Loucy (cell line): ENCODE results near the gene STK33.

Experiments used
- H2AFZ ChIP-seq: fragments of 200-600 bp; sonication (generic); 2 replicates; pipeline ENCODE4 v1.6.0; 2016; ENCODE audit warnings: antibody characterized with exemption, mild to moderate bottlenecking, low read length, moderate library complexity
- H3F3A ChIP-seq: fragments of 200-600 bp; 2 replicates; pipeline ENCODE4 v1.6.0; 2016; ENCODE audit warnings: antibody characterized with exemption, low read depth, mild to moderate bottlenecking
- H3K27me3 ChIP-seq: fragments of 200-600 bp; sonication (generic); 2 replicates; pipeline ENCODE4 v1.6.1; 2014; ENCODE audit warnings: low read length, mild to moderate bottlenecking; ENCODE audit not compliant: insufficient read depth, poor library complexity, severe bottlenecking
- H3K36me3 ChIP-seq: fragments of 200-600 bp; sonication (generic); 2 replicates; pipeline ENCODE4 v1.6.1; 2016; ENCODE audit warnings: low read length; ENCODE audit not compliant: insufficient read depth
- H3K4me1 ChIP-seq: fragments of 200-600 bp; sonication (generic); 2 replicates; pipeline ENCODE4 v1.5.1; 2014; ENCODE audit warnings: low read length, mild to moderate bottlenecking; ENCODE audit not compliant: insufficient read depth, poor library complexity, severe bottlenecking
- H3K4me2 ChIP-seq: fragments of 200-600 bp; sonication (generic); 2 replicates; pipeline ENCODE4 v1.6.0; 2014; ENCODE audit warnings: antibody characterized with exemption, low read length, low read depth, mild to moderate bottlenecking; ENCODE audit not compliant: poor library complexity, severe bottlenecking
- H3K4me3 ChIP-seq: fragments of 200-600 bp; sonication (generic); 2 replicates; pipeline ENCODE4 v1.5.1; 2014; ENCODE audit warnings: low read length, mild to moderate bottlenecking, mixed read lengths; ENCODE audit not compliant: poor library complexity, severe bottlenecking
- H3K79me2 ChIP-seq: fragments of 200-600 bp; sonication (generic); 2 replicates; pipeline ENCODE4 v1.6.1; 2014; ENCODE audit warnings: low read length; ENCODE audit not compliant: insufficient read depth
- H3K9ac ChIP-seq: fragments of 200-600 bp; sonication (generic); 2 replicates; pipeline ENCODE4 v1.6.0; 2014; ENCODE audit warnings: mild to moderate bottlenecking, low read depth, low read length, moderate library complexity; ENCODE audit not compliant: poor library complexity, severe bottlenecking
- H3K9me2 ChIP-seq: fragments of 200-600 bp; sonication (generic); replicated peaks from 2 replicates; pipeline ENCODE4 v1.6.1; 2016; ENCODE audit warnings: low read depth, low read length, mixed read lengths
- H3K9me3 ChIP-seq: fragments of 200-600 bp; sonication (generic); 2 replicates; pipeline ENCODE4 v1.6.1; 2014; ENCODE audit warnings: mild to moderate bottlenecking, antibody characterized with exemption, low read length, low read depth; ENCODE audit not compliant: insufficient read depth
- H4K20me1 ChIP-seq: fragments of 200-600 bp; sonication (generic); 2 replicates; pipeline ENCODE4 v1.6.0; 2014; ENCODE audit warnings: antibody characterized with exemption, low read length, mild to moderate bottlenecking; ENCODE audit not compliant: insufficient read depth, poor library complexity, severe bottlenecking
- EZH2phosphoT487 ChIP-seq: fragments of 200-600 bp; IDR thresholded peaks from 2 replicates; pipeline ENCODE4 v1.6.1; 2018; ENCODE audit warnings: antibody characterized with exemption, mild to moderate bottlenecking, moderate library complexity, borderline replicate concordance
- TF ChIP-seq, protein P1 (sequence below): fragments of 200-600 bp; sonication (generic); conservative IDR thresholded peaks from 2 replicates; pipeline ENCODE4 v1.5.1; 2014; ENCODE audit warnings: mild to moderate bottlenecking, antibody characterized with exemption, low read length

STK33 gene

DNA sequence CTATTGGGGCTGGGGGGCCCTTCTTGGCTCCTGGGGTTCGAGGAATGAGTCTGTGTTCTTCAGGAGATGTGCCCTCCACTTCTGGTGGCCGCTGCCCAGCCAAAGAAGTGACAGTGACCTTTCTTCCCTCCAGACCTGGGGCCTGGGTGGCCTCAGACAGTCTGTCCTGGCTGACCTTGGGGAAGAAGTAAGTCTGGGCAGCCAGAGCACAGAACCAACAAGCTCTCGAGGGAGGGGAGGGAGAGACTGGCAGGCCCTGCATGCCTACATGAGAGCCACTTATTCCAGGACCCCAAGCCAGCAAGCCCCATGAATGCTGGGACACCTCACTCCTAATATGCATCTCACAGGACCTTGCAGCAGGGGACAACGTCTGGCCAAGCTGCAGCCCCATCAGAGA lies 27.1 kb upstream of the STK33 start:
- no peak for TF ChIP-seq EZH2phosphoT487
- TF ChIP-seq, protein P1, sequence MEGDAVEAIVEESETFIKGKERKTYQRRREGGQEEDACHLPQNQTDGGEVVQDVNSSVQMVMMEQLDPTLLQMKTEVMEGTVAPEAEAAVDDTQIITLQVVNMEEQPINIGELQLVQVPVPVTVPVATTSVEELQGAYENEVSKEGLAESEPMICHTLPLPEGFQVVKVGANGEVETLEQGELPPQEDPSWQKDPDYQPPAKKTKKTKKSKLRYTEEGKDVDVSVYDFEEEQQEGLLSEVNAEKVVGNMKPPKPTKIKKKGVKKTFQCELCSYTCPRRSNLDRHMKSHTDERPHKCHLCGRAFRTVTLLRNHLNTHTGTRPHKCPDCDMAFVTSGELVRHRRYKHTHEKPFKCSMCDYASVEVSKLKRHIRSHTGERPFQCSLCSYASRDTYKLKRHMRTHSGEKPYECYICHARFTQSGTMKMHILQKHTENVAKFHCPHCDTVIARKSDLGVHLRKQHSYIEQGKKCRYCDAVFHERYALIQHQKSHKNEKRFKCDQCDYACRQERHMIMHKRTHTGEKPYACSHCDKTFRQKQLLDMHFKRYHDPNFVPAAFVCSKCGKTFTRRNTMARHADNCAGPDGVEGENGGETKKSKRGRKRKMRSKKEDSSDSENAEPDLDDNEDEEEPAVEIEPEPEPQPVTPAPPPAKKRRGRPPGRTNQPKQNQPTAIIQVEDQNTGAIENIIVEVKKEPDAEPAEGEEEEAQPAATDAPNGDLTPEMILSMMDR = no peak
- Histone ChIP-seq H3K4me1 (no peaks in the 10 kb centered on the region), H4K20me1 (no peaks in the 10 kb centered on the region), H3K4me2 (no peak overlapping the region), H3K9me2 (no peaks in the 10 kb centered on the region), H3K27me3 (no peaks in the 10 kb centered on the region), H2AFZ (no peak overlapping the region), H3K79me2 (no peaks in the 10 kb centered on the region), H3K9me3 (no peaks in the 10 kb centered on the region), H3K9ac (no peak overlapping the region), H3F3A (no peaks in the 10 kb centered on the region), H3K36me3 (peaks cover 17% of the 10 kb centered on the region; the same call in 1 of the 2 replicates), H3K4me3 (no peak overlapping the region)

- TF ChIP-seq, protein P1 = no peak
- TF ChIP-seq EZH2phosphoT487 = no peak
- H2AFZ ChIP-seq = no peak overlapping the region
- H3K36me3 ChIP-seq = peaks cover 6% of the 10 kb centered on the region; the same call in 1 of the 2 replicates
- H3K27me3 ChIP-seq = no peaks in the 10 kb centered on the region
- no peak overlapping the region for H3K9ac ChIP-seq
- no peak overlapping the region for H3K4me2 ChIP-seq
- H3K4me1 ChIP-seq = peaks cover 8% of the 10 kb centered on the region
- no peaks in the 10 kb centered on the region for H3F3A ChIP-seq
- no peaks in the 10 kb centered on the region for H3K9me2 ChIP-seq
- no peaks in the 10 kb centered on the region for H3K79me2 ChIP-seq
- H3K4me3 ChIP-seq = no peak overlapping the region
- H4K20me1 ChIP-seq = no peaks in the 10 kb centered on the region
- no peaks in the 10 kb centered on the region for H3K9me3 ChIP-seq
Measured at GRCh38 chr11:8617063-8617462, 23.0 kb upstream of the STK33 start.

- H3K9me2 ChIP-seq = no peaks in the 10 kb centered on the region
- no peak overlapping the region for H3K4me3 ChIP-seq
- no peak overlapping the region for H3K9ac ChIP-seq
- no peaks in the 10 kb centered on the region for H3K9me3 ChIP-seq
- no peaks in the 10 kb centered on the region for H3F3A ChIP-seq
- H3K79me2 ChIP-seq = no peaks in the 10 kb centered on the region
- H3K4me1 ChIP-seq = peaks cover 16% of the 10 kb centered on the region
- H3K36me3 ChIP-seq = peaks cover 6% of the 10 kb centered on the region; the same call in 1 of the 2 replicates
- H3K4me2 ChIP-seq = no peak overlapping the region
- no peaks in the 10 kb centered on the region for H3K27me3 ChIP-seq
- H2AFZ ChIP-seq = no peak overlapping the region
- H4K20me1 ChIP-seq = no peaks in the 10 kb centered on the region
- TF ChIP-seq, protein P1 = no peak
- no peak for TF ChIP-seq EZH2phosphoT487
Measured at GRCh38 chr11:8615291-8616032, 21.4 kb upstream of the STK33 start.
